GM20000 (cell line): ENCODE measurements around the gene GRP.

Experiments used
- DNase-seq: peaks from one replicate; pipeline ENCODE4 v3.0.0; 2012; ENCODE audit warnings: low spot score
- TF ChIP-seq, protein P1 (sequence below): IDR thresholded peaks from 2 replicates; pipeline ENCODE4 v1.5.1; 2012; ENCODE audit warnings: mild to moderate bottlenecking, control low read depth; ENCODE audit errors: extremely low read depth, missing control alignments

The GRP gene

GRCh38 chr18:59279722-59280121, 59.8 kb downstream of the GRP start:
- no peak for DNase-seq
- TF ChIP-seq, protein P1, sequence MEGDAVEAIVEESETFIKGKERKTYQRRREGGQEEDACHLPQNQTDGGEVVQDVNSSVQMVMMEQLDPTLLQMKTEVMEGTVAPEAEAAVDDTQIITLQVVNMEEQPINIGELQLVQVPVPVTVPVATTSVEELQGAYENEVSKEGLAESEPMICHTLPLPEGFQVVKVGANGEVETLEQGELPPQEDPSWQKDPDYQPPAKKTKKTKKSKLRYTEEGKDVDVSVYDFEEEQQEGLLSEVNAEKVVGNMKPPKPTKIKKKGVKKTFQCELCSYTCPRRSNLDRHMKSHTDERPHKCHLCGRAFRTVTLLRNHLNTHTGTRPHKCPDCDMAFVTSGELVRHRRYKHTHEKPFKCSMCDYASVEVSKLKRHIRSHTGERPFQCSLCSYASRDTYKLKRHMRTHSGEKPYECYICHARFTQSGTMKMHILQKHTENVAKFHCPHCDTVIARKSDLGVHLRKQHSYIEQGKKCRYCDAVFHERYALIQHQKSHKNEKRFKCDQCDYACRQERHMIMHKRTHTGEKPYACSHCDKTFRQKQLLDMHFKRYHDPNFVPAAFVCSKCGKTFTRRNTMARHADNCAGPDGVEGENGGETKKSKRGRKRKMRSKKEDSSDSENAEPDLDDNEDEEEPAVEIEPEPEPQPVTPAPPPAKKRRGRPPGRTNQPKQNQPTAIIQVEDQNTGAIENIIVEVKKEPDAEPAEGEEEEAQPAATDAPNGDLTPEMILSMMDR, result no peak
